HAP-1 (cell line): ENCODE data around the gene TUBA4B.
A peak's percentile ranks its signal among the peaks of the same experiment; 100 is the strongest.

Experiments
- DNase-seq, 2 experiments: peaks; one replicate each; pipeline ENCODE4 v3.0.0-alpha.2; 2016 to 2020; ENCODE audit warnings: low spot score in 2 of 2
- H3K27me3 ChIP-seq: fragments of 250-450 bp; sonication (Bioruptor Pico); 2 replicates; pipeline ENCODE4 v1.5.1; 2020; ENCODE audit warnings: low read depth, mild to moderate bottlenecking, moderate library complexity
- H3K36me3 ChIP-seq: fragments of 250-450 bp; sonication (Bioruptor Pico); replicated peaks from 2 replicates; pipeline ENCODE4 v1.5.1; 2020; ENCODE audit warnings: mild to moderate bottlenecking
- H3K4me1 ChIP-seq: fragments of 250-450 bp; sonication (Bioruptor Pico); 2 replicates; pipeline ENCODE4 v1.5.1; 2020; ENCODE audit warnings: mild to moderate bottlenecking
- H3K4me3 ChIP-seq: fragments of 250-450 bp; sonication (Bioruptor Pico); 2 replicates; pipeline ENCODE4 v1.5.1; 2020; ENCODE audit warnings: mild to moderate bottlenecking, moderate library complexity
- H3K9me3 ChIP-seq: fragments of 250-450 bp; sonication (Bioruptor Pico); 2 replicates; pipeline ENCODE4 v1.5.1; 2020; ENCODE audit warnings: mild to moderate bottlenecking, moderate library complexity
- in situ Hi-C: fragments of 300-500 bp; cut with MboI; formaldehyde crosslinking; loops from 3 replicates; pipeline ENCODE4 v1.14.3; 2020; ENCODE audit warnings: low sequenced_read_pairs, inconsistent platforms, mixed read lengths

Gene TUBA4B

DNA sequence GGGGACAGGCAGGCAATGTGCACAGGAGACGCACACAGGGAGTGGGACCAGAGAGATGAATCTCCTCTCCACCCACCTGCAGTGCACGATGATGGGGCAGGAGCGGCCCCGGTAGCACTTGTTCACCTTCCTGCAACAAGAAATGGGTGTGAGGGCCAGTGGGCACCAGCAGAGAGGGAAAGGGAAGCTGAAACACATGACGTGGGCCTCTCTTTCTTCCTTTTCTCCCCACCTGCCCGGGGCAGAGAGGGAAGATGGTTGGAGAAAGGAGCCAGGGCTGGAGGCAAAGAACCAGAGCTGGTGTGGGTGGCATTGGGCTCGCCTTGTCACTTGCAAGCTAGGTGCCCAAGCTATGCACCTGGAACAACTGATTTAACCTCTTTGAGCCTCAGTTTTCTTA is 38.4 kb downstream of the TUBA4B start:
- no peak for DNase-seq
- H3K27me3 ChIP-seq, result no peaks in the 10 kb centered on the region
- in situ Hi-C loops, result no loop called here
- H3K36me3 ChIP-seq, result no peaks in the 10 kb centered on the region
- no peak overlapping the region for H3K4me3 ChIP-seq
- peaks cover 7% of the 10 kb centered on the region for H3K4me1 ChIP-seq
- H3K9me3 ChIP-seq, result peaks cover 2% of the 10 kb centered on the region; the same call in 1 of the 2 replicates

DNA sequence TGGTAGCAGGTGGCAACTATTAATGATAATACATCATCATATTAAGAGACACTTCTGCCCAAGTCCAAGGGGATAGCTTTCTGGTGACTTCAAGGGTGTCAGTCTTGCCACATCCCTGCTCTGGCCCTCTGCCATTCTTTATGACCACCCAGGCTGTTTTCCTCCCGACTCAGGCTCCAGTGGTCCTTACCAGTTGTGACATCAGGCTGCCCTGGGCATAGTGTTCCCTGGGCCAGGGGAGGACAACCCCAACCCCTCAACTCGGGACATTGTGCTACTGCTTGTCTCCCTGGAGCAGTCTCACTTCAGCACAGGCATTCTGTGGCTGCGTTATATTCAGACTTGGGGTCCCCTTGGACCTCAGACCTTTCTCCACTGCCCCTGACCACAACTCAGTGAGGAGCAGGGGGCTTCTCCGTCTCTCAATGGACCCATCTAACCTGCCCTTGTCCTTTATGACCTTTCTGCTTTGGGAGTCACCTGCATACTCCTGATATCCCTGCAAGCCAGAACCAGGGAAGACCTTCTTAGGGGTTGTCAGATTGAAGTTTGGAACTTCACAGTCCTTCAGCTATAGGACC is 39.0 kb downstream of the TUBA4B start:
- DNase-seq, result no peak
- H3K27me3 ChIP-seq, result no peaks in the 10 kb centered on the region
- no peaks in the 10 kb centered on the region for H3K36me3 ChIP-seq
- in situ Hi-C loops, result no loop called here
- H3K9me3 ChIP-seq, result peaks cover 2% of the 10 kb centered on the region; the same call in 1 of the 2 replicates
- H3K4me3 ChIP-seq, result no peak overlapping the region
- H3K4me1 ChIP-seq, result peaks cover 7% of the 10 kb centered on the region

DNA sequence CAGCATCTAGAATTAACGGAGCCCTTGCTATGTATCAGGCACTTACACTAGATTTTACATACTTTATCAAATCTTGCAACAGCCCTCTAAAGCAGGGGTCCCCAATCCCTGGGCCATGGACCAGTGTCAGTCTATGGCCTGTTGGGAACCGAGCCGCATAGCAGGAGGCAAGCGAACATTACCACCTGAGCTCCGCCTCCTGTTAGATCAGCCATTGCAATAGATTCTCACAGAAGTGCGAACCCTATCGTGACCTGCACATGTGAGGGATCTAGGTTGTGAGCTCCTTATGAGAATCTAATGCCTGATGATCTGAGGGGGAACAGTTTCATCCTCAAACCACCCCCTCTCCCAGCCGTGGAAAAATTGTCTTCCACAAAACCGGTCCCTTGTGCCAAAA is 39.6 kb downstream of the TUBA4B start:
- H3K27me3 ChIP-seq, result no peaks in the 10 kb centered on the region

DNA sequence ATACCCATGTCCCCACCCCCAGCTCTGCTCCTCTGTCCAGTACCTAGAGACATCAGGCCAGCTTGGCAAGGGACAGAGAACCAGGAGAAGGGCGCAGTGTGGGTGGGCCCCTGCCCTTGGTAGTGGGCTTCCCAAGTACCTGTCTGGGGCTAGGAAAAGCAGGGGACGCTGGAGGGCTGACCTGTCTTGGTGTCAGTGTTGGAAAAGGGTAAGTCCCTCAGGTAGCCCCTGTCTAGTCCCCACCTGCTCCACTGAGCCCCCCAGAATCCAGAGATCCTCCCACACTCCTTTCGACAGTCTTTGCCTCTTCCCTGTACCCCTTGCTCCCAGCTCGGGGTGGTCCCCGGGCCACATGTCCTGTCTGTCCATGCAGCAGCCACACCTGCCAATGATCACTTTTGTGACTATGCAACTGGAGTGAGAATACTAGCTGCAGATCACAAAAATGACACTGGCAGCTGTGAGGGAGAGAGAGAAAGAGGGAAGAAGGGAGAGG is 40.7 kb downstream of the TUBA4B start:
- no peak for DNase-seq
- peaks cover 7% of the 10 kb centered on the region for H3K4me1 ChIP-seq
- peaks cover under 1% of the 10 kb centered on the region; the same call in 1 of the 2 replicates for H3K27me3 ChIP-seq
- H3K4me3 ChIP-seq, result no peak overlapping the region
- no peaks in the 10 kb centered on the region for H3K36me3 ChIP-seq
- H3K9me3 ChIP-seq, result peaks cover 2% of the 10 kb centered on the region; the same call in 1 of the 2 replicates
- in situ Hi-C loops, result no loop called here

More for the DNA sequence above, 39.6 kb downstream of the TUBA4B start:
- in situ Hi-C loops, result no loop called here
- DNase-seq, result no peak
- peaks cover 2% of the 10 kb centered on the region; the same call in 1 of the 2 replicates for H3K9me3 ChIP-seq
- peaks cover 7% of the 10 kb centered on the region for H3K4me1 ChIP-seq
- H3K36me3 ChIP-seq, result no peaks in the 10 kb centered on the region
- H3K4me3 ChIP-seq, result no peak overlapping the region

DNA sequence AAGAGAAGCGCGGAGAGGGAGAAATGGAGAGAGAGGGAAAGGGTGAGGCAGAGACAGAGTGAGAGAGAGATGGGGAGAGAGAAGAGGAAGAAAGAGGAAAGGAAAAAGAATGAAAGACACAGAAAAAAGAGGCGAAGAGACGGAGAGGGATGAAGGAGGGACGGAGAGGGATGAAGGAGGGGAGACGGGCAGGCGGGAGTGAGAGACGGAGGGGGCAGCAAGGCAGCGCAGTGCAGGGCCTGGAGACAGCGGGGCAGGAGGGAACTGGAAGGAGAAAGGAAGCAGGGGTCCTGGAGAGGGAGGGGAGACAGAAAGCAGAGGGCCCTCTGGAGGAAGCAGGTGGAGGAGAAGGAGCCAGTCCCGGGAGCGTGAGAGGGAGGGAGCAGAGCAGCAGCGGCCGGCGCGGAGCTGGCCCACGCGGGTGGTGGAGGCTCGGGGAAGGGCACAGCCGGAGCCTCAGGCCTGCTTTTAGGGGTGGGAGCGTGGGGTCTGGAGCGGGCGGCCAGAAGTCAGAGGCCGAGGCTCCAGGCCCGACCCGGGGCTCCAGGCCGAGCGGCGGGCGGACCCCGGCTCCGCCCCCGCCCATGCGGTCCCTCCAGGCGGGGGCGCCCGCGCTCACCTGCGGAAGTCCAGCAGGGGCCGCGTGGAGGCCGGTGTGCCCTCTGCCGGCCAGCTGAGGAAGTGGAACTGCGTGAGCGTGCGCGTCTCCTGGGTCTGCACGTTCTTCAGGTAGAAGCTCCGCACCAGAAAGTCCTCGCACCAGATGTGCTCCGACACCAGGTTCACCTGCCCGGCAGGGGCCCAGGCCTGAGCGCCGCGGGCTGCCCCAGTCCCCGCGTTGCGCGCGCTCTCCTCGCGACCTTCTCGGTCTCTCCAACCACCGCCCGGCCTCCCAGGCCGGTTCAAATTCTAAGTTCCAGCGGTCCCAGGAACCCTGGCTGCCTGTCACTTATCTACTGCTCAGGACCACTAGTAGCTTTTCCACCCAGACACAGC is 41.6 kb downstream of the TUBA4B start:
- peaks cover 7% of the 10 kb centered on the region for H3K4me1 ChIP-seq
- peak; percentile 69 to 90 for DNase-seq
- H3K27me3 ChIP-seq, result peaks cover 8% of the 10 kb centered on the region; the same call in 1 of the 2 replicates
- in situ Hi-C loops, result loop anchor here (5.0 kb wide), 1 partner anchor 132 kb away; the partner anchor contains the start of gene NHEJ1
- no peaks in the 10 kb centered on the region for H3K36me3 ChIP-seq
- peak overlapping the region; percentile 36 for H3K4me3 ChIP-seq
- H3K9me3 ChIP-seq, result peaks cover 2% of the 10 kb centered on the region; the same call in 1 of the 2 replicates

DNA sequence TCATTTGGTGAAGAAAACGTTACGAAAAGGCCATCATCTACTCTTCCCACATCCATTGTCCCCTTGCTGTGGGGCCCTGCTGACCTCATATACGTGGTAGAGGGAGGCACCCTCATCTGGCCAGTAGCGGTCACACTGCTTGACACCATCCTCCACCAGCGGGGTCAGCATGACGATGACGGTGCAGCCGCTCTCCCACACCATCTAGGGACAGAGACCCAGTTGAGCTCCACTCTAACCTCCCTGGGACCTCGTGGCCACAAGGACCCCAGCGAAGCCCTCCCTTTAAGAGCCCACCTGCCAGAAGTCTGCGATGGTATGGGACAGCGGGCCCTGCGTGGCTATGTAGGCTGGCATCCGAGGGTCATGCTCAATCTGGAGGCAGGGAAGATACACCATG is 43.1 kb downstream of the TUBA4B start:
- in situ Hi-C loops, result loop anchor here (5.0 kb wide), 1 partner anchor 134 kb away; the partner anchor contains the start of gene NHEJ1
- peaks cover 2% of the 10 kb centered on the region; the same call in 1 of the 2 replicates for H3K9me3 ChIP-seq
- no peak for DNase-seq
- H3K36me3 ChIP-seq, result no peaks in the 10 kb centered on the region
- no peak overlapping the region for H3K4me3 ChIP-seq
- H3K4me1 ChIP-seq, result peaks cover 7% of the 10 kb centered on the region
- peaks cover 22% of the 10 kb centered on the region for H3K27me3 ChIP-seq

DNA sequence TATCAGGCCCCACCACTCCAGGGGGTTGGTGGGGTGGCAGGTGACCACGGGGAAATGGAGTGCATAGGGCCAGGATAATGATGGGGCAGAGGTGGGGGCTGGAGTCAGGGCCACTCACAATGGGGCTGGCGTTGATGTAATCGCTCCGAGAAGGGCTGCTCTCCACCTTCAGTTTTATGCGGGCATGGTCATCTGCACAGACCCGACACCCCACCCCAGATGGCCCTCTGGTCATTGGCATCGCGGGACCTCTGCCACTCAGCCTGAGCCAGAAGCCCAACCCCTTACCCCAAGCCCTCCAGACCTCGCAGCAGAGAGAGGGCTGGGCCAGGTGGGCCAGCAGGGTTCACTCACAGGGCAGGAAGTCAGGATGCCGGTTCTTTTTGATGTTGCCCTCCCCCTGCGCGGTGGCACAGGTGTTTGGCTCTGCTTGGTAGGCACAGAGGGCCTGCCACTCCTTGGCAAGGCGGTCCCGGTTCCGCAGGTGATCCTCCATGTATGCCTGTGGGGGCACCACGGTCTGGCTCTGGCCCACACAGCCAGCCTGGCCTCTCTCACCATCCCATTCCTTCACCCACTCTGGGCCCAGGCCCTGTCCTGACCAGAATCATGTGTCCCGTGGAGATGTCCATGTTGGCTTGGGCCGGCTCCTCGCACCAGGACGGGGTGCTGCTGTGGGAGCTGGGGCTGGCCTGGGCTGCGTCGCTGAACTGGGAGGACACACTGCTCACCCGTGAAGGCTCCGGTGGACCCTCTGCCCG is 43.8 kb downstream of the TUBA4B start:
- in situ Hi-C loops, result loop anchor here (5.0 kb wide), 1 partner anchor 135 kb away; the partner anchor contains the start of gene NHEJ1
- no peaks in the 10 kb centered on the region for H3K36me3 ChIP-seq
- H3K4me3 ChIP-seq, result no peak overlapping the region

DNA sequence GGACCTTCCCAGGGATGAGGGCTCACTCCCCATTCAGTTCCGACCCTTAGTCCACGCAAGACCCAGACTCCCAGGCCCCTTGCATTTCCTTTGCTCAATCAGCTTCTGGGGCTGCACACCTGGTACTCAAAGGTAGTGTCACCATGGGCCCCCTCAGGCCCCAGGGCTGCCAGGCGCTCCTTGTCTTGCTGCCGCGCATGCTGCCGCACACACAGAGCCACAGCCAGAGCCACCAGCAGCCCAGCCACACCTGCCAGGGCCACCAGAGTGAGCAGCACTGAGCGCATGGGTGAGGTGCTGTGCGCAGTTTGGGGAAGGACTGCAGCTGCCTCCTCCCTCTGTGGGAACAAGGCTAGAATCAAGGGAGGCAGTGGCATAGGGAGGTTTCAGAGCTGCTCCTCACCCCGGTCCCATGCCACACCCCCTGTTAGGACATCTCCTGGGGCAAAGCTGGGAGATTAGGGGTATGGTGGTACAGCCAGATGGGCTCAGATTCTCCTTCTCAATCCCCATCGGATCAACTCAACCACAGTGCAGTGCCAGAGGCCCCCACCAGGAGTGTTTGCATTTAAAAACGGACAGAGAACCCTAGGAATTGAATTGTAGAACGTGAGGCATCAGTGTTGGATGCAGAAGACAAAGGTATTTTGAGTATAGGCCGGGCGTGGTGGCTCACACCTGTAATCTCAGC is 44.9 kb downstream of the TUBA4B start:
- no peak for DNase-seq
- Histone ChIP-seq H3K36me3 (no peaks in the 10 kb centered on the region), H3K27me3 (peaks cover 39% of the 10 kb centered on the region), H3K4me1 (peaks cover 7% of the 10 kb centered on the region), H3K9me3 (peaks cover 2% of the 10 kb centered on the region; the same call in 1 of the 2 replicates), H3K4me3 (no peak overlapping the region)
- in situ Hi-C loops, result loop anchor here (5.0 kb wide), 1 partner anchor 136 kb away; the partner anchor contains the start of gene NHEJ1

More for the DNA sequence above, 43.8 kb downstream of the TUBA4B start:
- peaks cover 28% of the 10 kb centered on the region for H3K27me3 ChIP-seq
- no peak for DNase-seq
- H3K4me1 ChIP-seq, result peaks cover 7% of the 10 kb centered on the region
- peaks cover 2% of the 10 kb centered on the region; the same call in 1 of the 2 replicates for H3K9me3 ChIP-seq

DNA sequence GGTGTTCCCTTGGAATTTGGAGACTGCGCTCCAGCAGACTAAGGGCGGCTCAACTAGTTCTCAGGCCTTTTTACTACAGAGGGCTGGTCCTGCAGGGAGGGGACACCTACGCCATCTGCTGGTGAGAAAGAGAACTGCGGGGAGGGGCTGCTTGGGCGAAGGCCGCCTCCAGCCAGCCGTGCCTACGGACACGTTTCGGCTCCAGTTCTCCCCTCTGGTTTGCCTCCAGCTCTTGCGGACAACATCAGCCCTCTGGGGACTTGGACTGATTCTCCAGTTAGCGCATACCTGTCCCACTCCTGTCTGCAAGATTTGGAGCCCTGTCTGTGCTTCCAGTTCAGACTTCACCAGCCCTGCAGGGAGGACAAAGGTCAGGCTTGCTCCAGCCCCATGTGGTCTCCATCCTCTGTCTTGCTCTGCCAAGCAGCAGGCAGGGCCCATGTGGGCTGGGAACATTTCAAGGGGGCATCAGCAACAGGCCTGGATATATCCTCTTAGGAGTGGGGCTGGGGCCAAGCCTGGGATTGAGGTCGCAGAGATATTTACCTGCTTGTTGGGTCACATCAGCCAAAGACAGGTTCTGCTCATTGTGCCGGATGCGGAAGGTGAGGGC is 45.8 kb downstream of the TUBA4B start:
- no peak overlapping the region for H3K4me3 ChIP-seq

DNA sequence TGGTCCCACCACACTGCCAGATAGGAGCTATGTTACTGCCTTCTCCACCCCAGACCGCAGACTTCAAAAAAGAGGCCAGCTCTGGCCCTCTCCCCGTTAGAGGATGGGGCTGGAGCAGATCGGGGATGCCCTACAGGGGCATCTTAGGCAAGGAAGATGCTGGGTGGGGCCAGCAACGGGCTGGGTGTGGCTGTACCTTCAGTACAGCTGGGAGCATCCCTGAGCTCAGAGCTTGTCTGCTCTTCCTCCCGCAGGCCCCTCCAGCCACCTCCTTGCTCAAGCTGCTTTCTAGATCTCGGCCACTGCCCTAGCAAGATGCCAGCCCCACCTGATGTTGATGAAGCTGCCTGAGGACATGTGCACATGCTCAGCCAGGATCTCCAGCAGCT is 46.3 kb downstream of the TUBA4B start:
- H3K4me3 ChIP-seq, result no peak overlapping the region
- H3K9me3 ChIP-seq, result 0 out of 2 replicates have a peak, but pooled peaks cover 2% of the 10 kb centered on the region
- in situ Hi-C loops, result loop anchor here (5.0 kb wide), 1 partner anchor 137 kb away; the partner anchor contains the start of gene NHEJ1
- peaks cover 5% of the 10 kb centered on the region for H3K4me1 ChIP-seq
- H3K27me3 ChIP-seq, result peaks cover 48% of the 10 kb centered on the region
- H3K36me3 ChIP-seq, result no peaks in the 10 kb centered on the region
- DNase-seq, result no peak

More for the DNA sequence above, 45.8 kb downstream of the TUBA4B start:
- 0 out of 2 replicates have a peak, but pooled peaks cover 2% of the 10 kb centered on the region for H3K9me3 ChIP-seq
- in situ Hi-C loops, result loop anchor here (5.0 kb wide), 1 partner anchor 137 kb away; the partner anchor contains the start of gene NHEJ1
- H3K36me3 ChIP-seq, result no peaks in the 10 kb centered on the region
- peaks cover 7% of the 10 kb centered on the region for H3K4me1 ChIP-seq
- DNase-seq, result peak; percentile 66 to 93
- H3K27me3 ChIP-seq, result peaks cover 44% of the 10 kb centered on the region

DNA sequence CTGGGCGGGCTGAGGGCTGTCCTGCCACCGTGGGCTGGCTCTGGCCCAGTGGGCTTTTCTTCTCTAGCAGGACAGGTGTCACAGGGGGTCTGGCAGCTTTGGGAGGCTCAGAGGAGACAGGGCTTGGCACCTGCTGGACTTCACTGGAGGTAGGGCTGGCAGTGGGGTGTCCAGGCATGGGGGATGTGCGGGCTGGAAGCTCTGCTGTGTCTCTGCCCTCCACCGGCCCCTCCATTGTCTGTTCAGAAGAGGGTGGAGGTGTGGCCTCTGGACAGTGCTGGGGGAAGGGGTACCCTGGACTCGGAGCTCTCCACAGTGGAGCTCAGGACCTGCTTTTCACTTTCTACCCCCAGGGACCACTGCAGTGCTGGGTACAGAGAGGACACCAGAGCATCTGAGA is 47.0 kb downstream of the TUBA4B start:
- H3K4me3 ChIP-seq, result no peak overlapping the region
- H3K4me1 ChIP-seq, result peaks cover 2% of the 10 kb centered on the region; the same call in 1 of the 2 replicates
- peaks cover 51% of the 10 kb centered on the region for H3K27me3 ChIP-seq
- DNase-seq, result no peak
- 0 out of 2 replicates have a peak, but pooled peaks cover 2% of the 10 kb centered on the region for H3K9me3 ChIP-seq
- in situ Hi-C loops, result no loop called here
- H3K36me3 ChIP-seq, result no peaks in the 10 kb centered on the region

DNA sequence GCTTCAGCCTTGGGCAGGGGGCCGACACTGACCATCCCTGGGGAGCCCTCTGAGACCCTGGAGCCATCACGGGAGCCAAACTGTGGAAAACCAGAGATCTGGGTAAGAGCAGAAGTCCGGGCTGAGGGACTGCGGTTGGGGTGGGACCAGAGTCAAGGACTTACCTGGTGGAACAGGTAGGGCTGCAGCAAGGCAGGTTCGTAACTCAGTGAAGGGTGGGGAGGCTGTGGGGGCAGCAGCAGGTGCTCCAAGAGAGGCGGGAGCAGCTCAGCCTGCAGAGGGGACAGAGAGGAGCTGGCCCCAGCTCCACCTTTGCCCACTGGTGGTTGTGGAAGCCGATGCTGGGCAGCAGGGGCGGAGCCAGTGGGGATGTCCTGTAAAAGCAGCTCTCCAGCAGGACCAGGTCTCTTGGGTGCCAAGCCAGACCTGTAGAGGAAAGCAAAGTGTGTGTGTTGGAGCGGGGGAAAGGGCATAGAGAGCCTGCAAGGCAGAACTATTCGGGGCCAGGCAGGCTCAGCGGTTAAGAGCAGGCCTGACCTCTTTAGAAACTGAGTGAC is 49.4 kb downstream of the TUBA4B start:
- H3K4me3 ChIP-seq, result no peak overlapping the region
- no peak for DNase-seq
- H3K4me1 ChIP-seq, result no peaks in the 10 kb centered on the region
- H3K36me3 ChIP-seq, result no peaks in the 10 kb centered on the region
- in situ Hi-C loops, result no loop called here
- peaks cover 51% of the 10 kb centered on the region for H3K27me3 ChIP-seq
- no peaks in the 10 kb centered on the region for H3K9me3 ChIP-seq
